ENCODE results near the gene AGFG2. TPM values are rescaled to one million over a fixed set of nuclear protein-coding genes. Genes with fewer than 3 reads are reported as not detected.

AGFG2 gene
- total and polyA plus RNA-seq, 10 of the 15 experiments (the other 5 are each of a cell fraction or from before 2014, with no cell fraction given), result 0.90 to 71.5 (median 25.4) TPM

GRCh38 chr7:100614308-100614861, 75.4 kb downstream of the AGFG2 start (continued):
- no peak for TF ChIP-seq BCL3 (IDR thresholded peaks at IDR 0.05; ENCODE audit: borderline replicate concordance, insufficient read depth, low read depth, low read length, poor library complexity, severe bottlenecking)
- no peak for TF ChIP-seq ZBTB11 (CRISPR knock-in tag; IDR thresholded peaks at IDR 0.05)
- no peak for TF ChIP-seq E4F1 (IDR thresholded peaks at IDR 0.05; ENCODE audit: borderline replicate concordance, partially characterized antibody)

Small RNA genes lying within 50 kb of the gene (small RNA-seq; reads per million reads assigned to genes)
- gene RN7SL416P (not detected), gene SAP25 (0.12 reads per million)

Other genes with a start within 250 kb of the AGFG2 start
Only the 7 nearest of the 21 such genes appear.
- 33.2 and 39.9 TPM in 2 replicates for gene TSC22D4, start 60.0 kb upstream of the AGFG2 start, total RNA-seq (2014; rRNA removed)
- 11.7 and 16.2 TPM in 2 replicates for gene TSC22D4, start 60.0 kb upstream of the AGFG2 start, total RNA-seq (2014; rRNA removed; fragmentation: Illumina TruSeq; extraction: Trizol)
- gene TSC22D4, start 60.0 kb upstream of the AGFG2 start, total RNA-seq (2021), result 63.7 and 65.7 TPM in 2 replicates
- gene TSC22D4, start 60.0 kb upstream of the AGFG2 start, polyA plus RNA-seq (2011; rRNA removed), result 7.3 and 13.8 TPM in 2 replicates
- gene TSC22D4, start 60.0 kb upstream of the AGFG2 start, polyA plus RNA-seq (2014; fragmentation: Illumina TruSeq; extraction: Trizol), result 8.3 and 13.7 TPM in 2 replicates
- 1 to 10 TPM in 1 of 2 experiments, under 1 TPM in 1; 0.50 to 1.2 TPM for gene TSC22D4, start 60.0 kb upstream of the AGFG2 start, polyA plus RNA-seq (2014; fragmentation: Nextera tagmentation; extraction: Ambion mirVana)
- gene TSC22D4, start 60.0 kb upstream of the AGFG2 start, polyA plus RNA-seq (2014; rRNA removed), result 47.8 and 55.6 TPM in 2 replicates
- 10 to 100 TPM; 32.6 to 33.3 TPM for gene TSC22D4, start 60.0 kb upstream of the AGFG2 start, polyA plus RNA-seq (2016; fragmentation: Nextera tagmentation; extraction: Ambion mirVana)
- gene NYAP1, start 55.3 kb upstream of the AGFG2 start, total RNA-seq (2014; rRNA removed), result 0.05 and 0.06 TPM in 2 replicates
- 0.04 and 0.05 TPM in 2 replicates for gene NYAP1, start 55.3 kb upstream of the AGFG2 start, total RNA-seq (2014; rRNA removed; fragmentation: Illumina TruSeq; extraction: Trizol)
- 0.15 and 0.19 TPM in 2 replicates for gene NYAP1, start 55.3 kb upstream of the AGFG2 start, total RNA-seq (2021)
- gene NYAP1, start 55.3 kb upstream of the AGFG2 start, polyA plus RNA-seq (2011; rRNA removed), result not detected in 2 replicates
- not detected in 2 replicates for gene NYAP1, start 55.3 kb upstream of the AGFG2 start, polyA plus RNA-seq (2014; fragmentation: Illumina TruSeq; extraction: Trizol)
- not detected for gene NYAP1, start 55.3 kb upstream of the AGFG2 start, polyA plus RNA-seq (2014; fragmentation: Nextera tagmentation; extraction: Ambion mirVana)
- 0.28 and 0.49 TPM in 2 replicates for gene NYAP1, start 55.3 kb upstream of the AGFG2 start, polyA plus RNA-seq (2014; rRNA removed)
- not detected for gene NYAP1, start 55.3 kb upstream of the AGFG2 start, polyA plus RNA-seq (2016; fragmentation: Nextera tagmentation; extraction: Ambion mirVana)
- gene SAP25, start 34.7 kb downstream of the AGFG2 start, total RNA-seq (2014; rRNA removed), result 1.8 and 1.9 TPM in 2 replicates
- 0.18 and 0.83 TPM in 2 replicates for gene SAP25, start 34.7 kb downstream of the AGFG2 start, total RNA-seq (2014; rRNA removed; fragmentation: Illumina TruSeq; extraction: Trizol)
- 7.0 and 8.3 TPM in 2 replicates for gene SAP25, start 34.7 kb downstream of the AGFG2 start, total RNA-seq (2021)
- 0.19 and 0.60 TPM in 2 replicates for gene SAP25, start 34.7 kb downstream of the AGFG2 start, polyA plus RNA-seq (2011; rRNA removed)
- 0.15 TPM in 1 of 2 replicates, not detected in the other for gene SAP25, start 34.7 kb downstream of the AGFG2 start, polyA plus RNA-seq (2014; fragmentation: Illumina TruSeq; extraction: Trizol)
- 1 to 10 TPM in 1 of 2 experiments, under 1 TPM in 1; 0.14 to 1.1 TPM for gene SAP25, start 34.7 kb downstream of the AGFG2 start, polyA plus RNA-seq (2014; fragmentation: Nextera tagmentation; extraction: Ambion mirVana)
- 8.6 and 12.5 TPM in 2 replicates for gene SAP25, start 34.7 kb downstream of the AGFG2 start, polyA plus RNA-seq (2014; rRNA removed)
- gene SAP25, start 34.7 kb downstream of the AGFG2 start, polyA plus RNA-seq (2016; fragmentation: Nextera tagmentation; extraction: Ambion mirVana), result 1 to 10 TPM; 1.1 to 2.8 TPM
- 38.1 and 41.9 TPM in 2 replicates for gene LRCH4, start 46.9 kb downstream of the AGFG2 start, total RNA-seq (2014; rRNA removed)
- 10.9 and 11.9 TPM in 2 replicates for gene LRCH4, start 46.9 kb downstream of the AGFG2 start, total RNA-seq (2014; rRNA removed; fragmentation: Illumina TruSeq; extraction: Trizol)
- gene LRCH4, start 46.9 kb downstream of the AGFG2 start, total RNA-seq (2021), result 82.6 and 96.7 TPM in 2 replicates
- gene LRCH4, start 46.9 kb downstream of the AGFG2 start, polyA plus RNA-seq (2011; rRNA removed), result 7.6 and 15.4 TPM in 2 replicates
- 2.7 and 10.8 TPM in 2 replicates for gene LRCH4, start 46.9 kb downstream of the AGFG2 start, polyA plus RNA-seq (2014; fragmentation: Illumina TruSeq; extraction: Trizol)
- 1 to 10 TPM in 1 of 2 experiments, under 1 TPM in 1; 0.58 to 1.7 TPM for gene LRCH4, start 46.9 kb downstream of the AGFG2 start, polyA plus RNA-seq (2014; fragmentation: Nextera tagmentation; extraction: Ambion mirVana)
- 68.0 and 84.2 TPM in 2 replicates for gene LRCH4, start 46.9 kb downstream of the AGFG2 start, polyA plus RNA-seq (2014; rRNA removed)
- gene LRCH4, start 46.9 kb downstream of the AGFG2 start, polyA plus RNA-seq (2016; fragmentation: Nextera tagmentation; extraction: Ambion mirVana), result 10 to 100 TPM; 41.4 to 64.0 TPM
- 0.11 and 0.16 TPM in 2 replicates for gene FBXO24, start 47.1 kb downstream of the AGFG2 start, total RNA-seq (2014; rRNA removed)
- 0.23 and 0.31 TPM in 2 replicates for gene FBXO24, start 47.1 kb downstream of the AGFG2 start, total RNA-seq (2014; rRNA removed; fragmentation: Illumina TruSeq; extraction: Trizol)
- not detected in 2 replicates for gene FBXO24, start 47.1 kb downstream of the AGFG2 start, total RNA-seq (2021)
- gene FBXO24, start 47.1 kb downstream of the AGFG2 start, polyA plus RNA-seq (2011; rRNA removed), result 0.78 and 0.96 TPM in 2 replicates
- 0.24 TPM in 1 of 2 replicates, not detected in the other for gene FBXO24, start 47.1 kb downstream of the AGFG2 start, polyA plus RNA-seq (2014; fragmentation: Illumina TruSeq; extraction: Trizol)
- gene FBXO24, start 47.1 kb downstream of the AGFG2 start, polyA plus RNA-seq (2014; fragmentation: Nextera tagmentation; extraction: Ambion mirVana), result not detected
- gene FBXO24, start 47.1 kb downstream of the AGFG2 start, polyA plus RNA-seq (2014; rRNA removed), result 0.30 and 0.60 TPM in 2 replicates
- under 1 TPM in 1 of 2 experiments, not detected in 1; 0.19 TPM for gene FBXO24, start 47.1 kb downstream of the AGFG2 start, polyA plus RNA-seq (2016; fragmentation: Nextera tagmentation; extraction: Ambion mirVana)
- gene PCOLCE, start 63.2 kb downstream of the AGFG2 start, total RNA-seq (2014; rRNA removed), result 0.85 and 0.87 TPM in 2 replicates
- gene PCOLCE, start 63.2 kb downstream of the AGFG2 start, total RNA-seq (2014; rRNA removed; fragmentation: Illumina TruSeq; extraction: Trizol), result 0.32 and 0.40 TPM in 2 replicates
- gene PCOLCE, start 63.2 kb downstream of the AGFG2 start, total RNA-seq (2021), result 2.5 and 3.4 TPM in 2 replicates
- 0.56 and 0.88 TPM in 2 replicates for gene PCOLCE, start 63.2 kb downstream of the AGFG2 start, polyA plus RNA-seq (2011; rRNA removed)
- gene PCOLCE, start 63.2 kb downstream of the AGFG2 start, polyA plus RNA-seq (2014; fragmentation: Illumina TruSeq; extraction: Trizol), result 0.57 and 1.0 TPM in 2 replicates
- gene PCOLCE, start 63.2 kb downstream of the AGFG2 start, polyA plus RNA-seq (2014; fragmentation: Nextera tagmentation; extraction: Ambion mirVana), result under 1 TPM; 0.27 to 0.45 TPM
- gene PCOLCE, start 63.2 kb downstream of the AGFG2 start, polyA plus RNA-seq (2014; rRNA removed), result 2.2 and 2.9 TPM in 2 replicates
- 1 to 10 TPM; 1.8 to 2.7 TPM for gene PCOLCE, start 63.2 kb downstream of the AGFG2 start, polyA plus RNA-seq (2016; fragmentation: Nextera tagmentation; extraction: Ambion mirVana)
- 4.4 and 6.7 TPM in 2 replicates for gene MOSPD3, start 73.3 kb downstream of the AGFG2 start, total RNA-seq (2014; rRNA removed)
- 1.8 and 2.6 TPM in 2 replicates for gene MOSPD3, start 73.3 kb downstream of the AGFG2 start, total RNA-seq (2014; rRNA removed; fragmentation: Illumina TruSeq; extraction: Trizol)
- 7.7 and 7.8 TPM in 2 replicates for gene MOSPD3, start 73.3 kb downstream of the AGFG2 start, total RNA-seq (2021)
- gene MOSPD3, start 73.3 kb downstream of the AGFG2 start, polyA plus RNA-seq (2011; rRNA removed), result 0.71 and 1.7 TPM in 2 replicates
- gene MOSPD3, start 73.3 kb downstream of the AGFG2 start, polyA plus RNA-seq (2014; fragmentation: Illumina TruSeq; extraction: Trizol), result 1.2 and 2.9 TPM in 2 replicates
- 1 to 10 TPM in 1 of 2 experiments, under 1 TPM in 1; 0.61 to 1.2 TPM for gene MOSPD3, start 73.3 kb downstream of the AGFG2 start, polyA plus RNA-seq (2014; fragmentation: Nextera tagmentation; extraction: Ambion mirVana)
- 5.3 and 9.0 TPM in 2 replicates for gene MOSPD3, start 73.3 kb downstream of the AGFG2 start, polyA plus RNA-seq (2014; rRNA removed)
- gene MOSPD3, start 73.3 kb downstream of the AGFG2 start, polyA plus RNA-seq (2016; fragmentation: Nextera tagmentation; extraction: Ambion mirVana), result 10 to 100 TPM in 1 of 2 experiments, 1 to 10 TPM in 1; 9.3 to 13.6 TPM

Data from GM12878 (cell line).